OCI-LY1 (cell line): Measurements from ENCODE around the gene SCN1B.

Source experiments
- H2AFZ ChIP-seq: fragments of 200-600 bp; sonication (generic), shearing (Covaris generic); 2 replicates; pipeline ENCODE4 v1.6.0; 2014; ENCODE audit warnings: antibody characterized with exemption, mild to moderate bottlenecking, low read length
- H3F3A ChIP-seq: fragments of 200-600 bp; sonication (generic), shearing (Covaris generic); 2 replicates; pipeline ENCODE4 v1.6.0; 2014; ENCODE audit warnings: mild to moderate bottlenecking, antibody characterized with exemption, low read length, moderate library complexity; ENCODE audit not compliant: insufficient read depth
- H3K27ac ChIP-seq: fragments of 200-600 bp; sonication (generic); 2 replicates; pipeline ENCODE4 v1.5.1; 2014; ENCODE audit warnings: low read length, mixed run types, mild to moderate bottlenecking, low read depth; ENCODE audit not compliant: poor library complexity, severe bottlenecking
- H3K27me3 ChIP-seq: fragments of 200-600 bp; sonication (generic); 2 replicates; pipeline ENCODE4 v1.6.0; 2014; ENCODE audit warnings: antibody characterized with exemption, mild to moderate bottlenecking, low read length, moderate library complexity; ENCODE audit not compliant: insufficient read depth
- H3K36me3 ChIP-seq: fragments of 200-600 bp; sonication (generic); 2 replicates; pipeline ENCODE4 v1.6.1; 2014; ENCODE audit warnings: mild to moderate bottlenecking, antibody characterized with exemption, low read length, moderate library complexity, mixed read lengths; ENCODE audit not compliant: insufficient read depth
- H3K4me1 ChIP-seq: fragments of 200-600 bp; sonication (generic); 2 replicates; pipeline ENCODE4 v1.5.1; 2014; ENCODE audit warnings: mild to moderate bottlenecking, low read length, moderate library complexity; ENCODE audit not compliant: insufficient read depth, severe bottlenecking
- H3K4me2 ChIP-seq: fragments of 200-600 bp; sonication (generic), shearing (Covaris generic); 2 replicates; pipeline ENCODE4 v1.6.1; 2014; ENCODE audit warnings: low read length
- H3K4me3 ChIP-seq: fragments of 200-600 bp; sonication (generic); 2 replicates; pipeline ENCODE4 v1.5.1; 2014; ENCODE audit warnings: low read length, low read depth, mild to moderate bottlenecking, mixed read lengths; ENCODE audit not compliant: poor library complexity, severe bottlenecking
- H3K79me2 ChIP-seq: fragments of 200-600 bp; shearing (Covaris generic); 2 replicates; pipeline ENCODE4 v1.6.1; 2016; ENCODE audit warnings: mixed run types, low read length, mixed read lengths; ENCODE audit not compliant: insufficient read depth
- H3K9ac ChIP-seq: fragments of 200-600 bp; sonication (generic), shearing (Covaris generic); 2 replicates; pipeline ENCODE4 v1.6.1; 2014; ENCODE audit warnings: mild to moderate bottlenecking, low read length, mixed read lengths
- H3K9me2 ChIP-seq: fragments of 200-600 bp; sonication (generic), shearing (Covaris generic); 2 replicates; pipeline ENCODE4 v1.6.1; 2014; ENCODE audit warnings: low read depth, mild to moderate bottlenecking, low read length, mixed read lengths
- H3K9me3 ChIP-seq: fragments of 200-600 bp; shearing (Covaris generic); 2 replicates; pipeline ENCODE4 v1.6.1; 2014; ENCODE audit warnings: low read length, mixed read lengths
- H4K20me1 ChIP-seq: fragments of 200-600 bp; sonication (generic), shearing (Covaris generic); 2 replicates; pipeline ENCODE4 v1.6.0; 2016; ENCODE audit warnings: mild to moderate bottlenecking, low read length; ENCODE audit not compliant: insufficient read depth
- CTCF ChIP-seq: fragments of 200-600 bp; sonication (generic), shearing (Covaris generic); IDR thresholded peaks from 2 replicates; pipeline ENCODE4 v1.5.1; 2017; ENCODE audit warnings: mild to moderate bottlenecking, antibody characterized with exemption, low read length, moderate library complexity, mixed read lengths
- EZH2 ChIP-seq: fragments of 200-600 bp; sonication (generic), shearing (Covaris generic); IDR thresholded peaks from 2 replicates; pipeline ENCODE4 v1.8.0; 2017; ENCODE audit warnings: borderline replicate concordance, mixed run types, mild to moderate bottlenecking, antibody characterized with exemption, low read length, moderate library complexity, mixed read lengths

The SCN1B gene

DNA sequence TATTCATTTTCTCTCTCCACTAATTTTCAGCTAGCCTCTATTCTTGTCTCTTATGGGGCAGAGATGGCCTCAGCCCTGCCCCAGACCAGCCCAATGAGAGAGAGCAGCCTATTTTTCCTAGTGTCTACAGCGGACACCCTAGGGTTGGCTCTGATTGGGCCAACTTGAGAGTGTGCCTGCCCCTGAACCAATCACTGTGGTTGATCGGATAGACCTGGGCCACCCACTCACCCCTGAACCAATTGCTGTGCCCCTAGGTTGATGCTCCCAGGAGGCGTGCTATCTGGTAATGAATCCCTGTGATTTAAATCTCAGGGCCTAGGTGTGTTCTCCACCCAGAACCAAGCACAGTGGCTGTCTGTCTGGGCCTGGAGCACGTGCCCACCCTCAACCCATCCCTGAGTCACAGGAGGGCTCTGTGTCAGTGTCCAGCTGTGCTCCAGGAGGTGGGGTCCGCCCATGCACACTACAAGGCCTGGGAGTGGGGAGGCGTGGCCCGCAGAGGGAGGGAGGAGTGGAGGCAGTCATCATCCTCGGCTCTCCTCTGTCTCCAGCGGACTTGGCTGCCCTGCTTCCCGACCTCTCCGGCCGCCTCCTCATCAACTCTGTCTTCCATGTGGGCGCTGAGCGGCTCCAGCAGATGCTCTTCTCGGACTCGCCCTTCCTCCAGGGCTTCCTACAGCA, 14.9 kb upstream of the SCN1B start:
- H2AFZ ChIP-seq, result no peak overlapping the region
- H3K27ac ChIP-seq, result no peak overlapping the region
- no peak for TF ChIP-seq EZH2
- no peak for TF ChIP-seq CTCF
- no peaks in the 10 kb centered on the region for H3K9me3 ChIP-seq
- H3K4me2 ChIP-seq, result no peak overlapping the region
- H3K36me3 ChIP-seq, result peaks cover 92% of the 10 kb centered on the region
- no peaks in the 10 kb centered on the region for H3K79me2 ChIP-seq
- H3K4me3 ChIP-seq, result no peak overlapping the region
- H3K27me3 ChIP-seq, result no peaks in the 10 kb centered on the region
- H3K9ac ChIP-seq, result no peak overlapping the region
- H3K9me2 ChIP-seq, result no peaks in the 10 kb centered on the region
- H4K20me1 ChIP-seq, result no peaks in the 10 kb centered on the region
- no peaks in the 10 kb centered on the region for H3F3A ChIP-seq
- peaks cover 8% of the 10 kb centered on the region for H3K4me1 ChIP-seq

GRCh38 chr19:35015954-35016351, 14.3 kb upstream of the SCN1B start:
- Histone ChIP-seq H3K9me2 (no peaks in the 10 kb centered on the region), H3K27ac (no peak overlapping the region), H2AFZ (no peak overlapping the region), H3K4me1 (peaks cover 8% of the 10 kb centered on the region), H3K36me3 (peaks cover 92% of the 10 kb centered on the region), H3K4me2 (no peak overlapping the region), H4K20me1 (no peaks in the 10 kb centered on the region), H3K27me3 (no peaks in the 10 kb centered on the region), H3K79me2 (no peaks in the 10 kb centered on the region), H3K9ac (no peak overlapping the region), H3F3A (no peaks in the 10 kb centered on the region), H3K9me3 (no peaks in the 10 kb centered on the region), H3K4me3 (no peak overlapping the region)
- TF ChIP-seq EZH2, result no peak
- TF ChIP-seq CTCF, result no peak

DNA sequence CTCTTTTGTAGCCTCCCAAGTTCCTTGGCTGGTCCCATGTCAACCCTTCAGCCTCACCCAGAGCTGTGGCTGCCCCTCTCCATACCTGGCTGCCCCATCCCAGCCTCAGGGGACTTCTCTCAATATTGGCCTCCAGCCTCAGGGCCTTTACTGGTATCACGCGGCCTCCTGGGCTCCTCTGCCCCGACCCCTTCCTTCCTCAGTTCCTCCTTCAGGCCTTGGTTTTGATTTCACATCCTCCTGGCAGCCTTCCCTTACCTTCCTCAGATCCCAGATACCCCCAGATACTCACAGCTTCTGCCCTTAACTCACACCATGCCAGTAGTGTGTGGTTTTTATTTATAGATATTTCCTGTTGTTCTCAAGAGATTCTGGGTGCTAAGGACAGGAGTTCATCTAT, 12.8 kb upstream of the SCN1B start:
- Histone ChIP-seq H3K36me3 (peaks cover 92% of the 10 kb centered on the region), H2AFZ (no peak overlapping the region), H3K9me2 (no peaks in the 10 kb centered on the region), H3K9me3 (no peaks in the 10 kb centered on the region), H3F3A (no peaks in the 10 kb centered on the region), H3K79me2 (no peaks in the 10 kb centered on the region), H3K4me2 (no peak overlapping the region), H3K27me3 (no peaks in the 10 kb centered on the region), H3K4me3 (no peak overlapping the region), H3K27ac (no peak overlapping the region), H4K20me1 (no peaks in the 10 kb centered on the region), H3K9ac (no peak overlapping the region), H3K4me1 (peaks cover 8% of the 10 kb centered on the region)
- TF ChIP-seq EZH2, result no peak
- TF ChIP-seq CTCF, result no peak
